A549 (cell line): ENCODE data around the gene SEMA3C. TPM values are rescaled to one million over a fixed set of nuclear protein-coding genes. Genes with fewer than 3 reads are reported as not detected.

Experiments used
- ATAC-seq, 2 experiments: fragments of 200-7000 bp in 1 of 2; fragments of >200 bp in 1 of 2; cut with Nextera tagmentation in 1 of 2; cut with Tn5 transposase in 1 of 2; 3 replicates each; pipeline versions ENCODE4 v1.8.0 to v1.9.1; 2018 to 2020; ENCODE audit warnings: mild to moderate bottlenecking in 1 of 2, moderate library complexity in 1 of 2
- CTCF ChIA-PET: fragments of 300-600 bp; sonication (Branson Sonifier 250); formaldehyde crosslinking; extraction: SDS; loops from one replicate; lab custom pipeline; 2021; ENCODE audit warnings: antibody characterized with exemption, inconsistent platforms; lab: Yijun Ruan, JAX
- POLR2A ChIA-PET: fragments of 350-600 bp; formaldehyde crosslinking; extraction: SDS; loops from one replicate; lab custom pipeline; 2021; ENCODE audit warnings: antibody characterized with exemption, inconsistent platforms; lab: Yijun Ruan, JAX
- DNase-seq, 2 experiments: peaks; one replicate each; pipeline versions ENCODE4 v3.0.0 to v3.0.0-alpha.2; 2011 to 2016; ENCODE audit warnings: low read depth in 1 of 2, low spot score in 1 of 2
- FAIRE-seq: peaks from 2 replicates; lab custom pipeline; 2011; peaks lifted over from hg19 to GRCh38; lab: Jason Lieb, UNC
- H3K27ac ChIP-seq, 2 experiments: fragments of >200 bp; sonication (Bioruptor Twin); formaldehyde crosslinking; 3 replicates each; pipeline ENCODE4 v1.5.1; 2016 to 2017
- H3K4me1 ChIP-seq: fragments of >200 bp; sonication (Bioruptor Twin); formaldehyde crosslinking; 3 replicates; pipeline ENCODE4 v1.6.1; 2016
- H3K4me2 ChIP-seq: fragments of >200 bp; sonication (Bioruptor Twin); formaldehyde crosslinking; 3 replicates; pipeline ENCODE4 v1.6.1; 2016
- H3K4me3 ChIP-seq: fragments of >200 bp; sonication (Bioruptor Twin); formaldehyde crosslinking; 3 replicates; pipeline ENCODE4 v1.5.1; 2016
- H3K9me3 ChIP-seq: fragments of >200 bp; sonication (Bioruptor Twin); formaldehyde crosslinking; 3 replicates; pipeline ENCODE4 v1.6.1; 2016
- CBX8 ChIP-seq: fragments of 200-600 bp; sonication (generic); IDR thresholded peaks from 2 replicates; pipeline ENCODE4 v1.6.1; 2016
- CEBPB ChIP-seq, 2 experiments: fragments of >200 bp in 1 of 2; sonication (Bioruptor Twin) in 1 of 2; formaldehyde crosslinking in 1 of 2; IDR thresholded peaks; 2 replicates each; pipeline ENCODE4 v1.6.1; 2012 to 2016
- EHF ChIP-seq: fragments of 250-450 bp; sonication (Bioruptor Pico); IDR thresholded peaks from 2 replicates; pipeline ENCODE4 v1.5.0; 2020; ENCODE audit warnings: mild to moderate bottlenecking
- EHMT2 ChIP-seq: fragments of 200-600 bp; sonication (generic); IDR thresholded peaks from 2 replicates; pipeline ENCODE4 v1.6.1; 2016; ENCODE audit warnings: antibody characterized with exemption, low read depth, mild to moderate bottlenecking, moderate library complexity
- EP300 ChIP-seq, 2 experiments: fragments of >200 bp; sonication (Bioruptor Twin); formaldehyde crosslinking; IDR thresholded peaks; 2 replicates in 1 of 2; 3 replicates in 1 of 2; pipeline ENCODE4 v1.6.1; 2016 to 2017
- FOSL2 ChIP-seq, 2 experiments: fragments of 450-650 bp in 1 of 2; fragments of >200 bp in 1 of 2; sonication (Bioruptor Twin) in 1 of 2; formaldehyde crosslinking; IDR thresholded peaks; 2 replicates each; pipeline versions ENCODE4 v1.5.0 to v1.6.1; 2016 to 2020; ENCODE audit warnings: mild to moderate bottlenecking in 1 of 2, moderate library complexity in 1 of 2
- FOXS1 ChIP-seq: fragments of 250-450 bp; sonication (Bioruptor Pico); IDR thresholded peaks from 2 replicates; pipeline ENCODE4 v1.5.0; 2020; ENCODE audit warnings: mild to moderate bottlenecking, moderate library complexity
- GATA3 ChIP-seq: IDR thresholded peaks from 2 replicates; pipeline ENCODE4 v1.6.1; 2012; ENCODE audit warnings: borderline replicate concordance
- HDAC2 ChIP-seq: fragments of 200-600 bp; sonication (generic); IDR thresholded peaks from 2 replicates; pipeline ENCODE4 v1.6.1; 2016
- KDM1A ChIP-seq: fragments of 200-600 bp; sonication (generic); IDR thresholded peaks from 2 replicates; pipeline ENCODE4 v1.6.1; 2016; ENCODE audit warnings: low read depth, mild to moderate bottlenecking
- MAFK ChIP-seq: fragments of 450-650 bp; IDR thresholded peaks from 2 replicates; pipeline ENCODE4 v1.6.1; 2014; ENCODE audit not compliant: partially characterized antibody
- MAZ ChIP-seq: fragments of 150-350 bp; IDR thresholded peaks from 2 replicates; pipeline ENCODE4 v1.6.1; 2014; ENCODE audit warnings: antibody characterized with exemption, low read depth, low read length, borderline replicate concordance
- MYC ChIP-seq: IDR thresholded peaks from 2 replicates; pipeline ENCODE4 v1.6.1; 2012; ENCODE audit warnings: mild to moderate bottlenecking, inconsistent platforms, low read length, improper control_type of control experiment, borderline replicate concordance
- NPAS2 ChIP-seq: fragments of 250-450 bp; sonication (Bioruptor Pico); IDR thresholded peaks from 2 replicates; pipeline ENCODE4 v1.8.0; 2022; ENCODE audit warnings: mild to moderate bottlenecking, moderate library complexity, borderline replicate concordance
- NR3C1 ChIP-seq: fragments of >200 bp; sonication (Bioruptor Twin); formaldehyde crosslinking; IDR thresholded peaks from 3 replicates; pipeline ENCODE4 v1.6.1; 2017
- RAD21 ChIP-seq, 2 experiments: fragments of >200 bp in 1 of 2; sonication (Bioruptor Twin) in 1 of 2; formaldehyde crosslinking in 1 of 2; IDR thresholded peaks in 1 of 2; conservative IDR thresholded peaks in 1 of 2; 2 replicates in 1 of 2; 3 replicates in 1 of 2; pipeline ENCODE4 v1.6.1; 2012 to 2018; ENCODE audit warnings: inconsistent platforms in 1 of 2
- RARB ChIP-seq: fragments of 250-450 bp; sonication (Bioruptor Pico); IDR thresholded peaks from 2 replicates; pipeline ENCODE4 v1.8.0; 2021; ENCODE audit warnings: mild to moderate bottlenecking, moderate library complexity
- RFX5 ChIP-seq: fragments of 450-650 bp; IDR thresholded peaks from 2 replicates; pipeline ENCODE4 v1.7.1; 2014; ENCODE audit warnings: antibody characterized with exemption, mild to moderate bottlenecking, moderate library complexity
- SMC3 ChIP-seq: fragments of >200 bp; sonication (Bioruptor Twin); formaldehyde crosslinking; IDR thresholded peaks from 3 replicates; pipeline ENCODE4 v1.6.1; 2018; ENCODE audit warnings: inconsistent platforms
- TP53 ChIP-seq: fragments of 250-450 bp; sonication (Bioruptor Pico); IDR thresholded peaks from 2 replicates; pipeline ENCODE4 v1.5.0; 2021; ENCODE audit warnings: mild to moderate bottlenecking, moderate library complexity
- WGBS: methylation state at CpG from one replicate; pipeline ENCODE4 v1.1.6; 2017; ENCODE audit errors: missing lambda C conversion rate; 5-methylcytosine and 5-hydroxymethylcytosine counted together
- polyA plus RNA-seq, 4 experiments: library from polyadenylated mRNA; depleted of rRNA in 3 of 4; stranded (reverse); fragments of >200 nt; fragmentation: RNase III in 1 of 4; extraction: RNeasy Plus Mini Kit Qiagen cat#74134 plus additional on column Dnase treatment in 1 of 4; gene quantifications; 2 replicates in 3 of 4; 3 replicates in 1 of 4; pipeline ENCODE4 v1.2.3, GENCODE V29; 2011 to 2017
- TF ChIP-seq, protein P1 (sequence below): fragments of 150-350 bp; IDR thresholded peaks from 2 replicates; pipeline ENCODE4 v1.6.1; 2014; ENCODE audit warnings: low read depth, mild to moderate bottlenecking, low read length
- TF ChIP-seq, protein P2 (sequence below): fragments of >200 bp; sonication (Bioruptor Twin); formaldehyde crosslinking; IDR thresholded peaks from 3 replicates; pipeline ENCODE4 v1.6.1; 2016
- TF ChIP-seq, protein P3 (sequence below): IDR thresholded peaks from 2 replicates; pipeline ENCODE4 v1.6.1; 2012

SEMA3C gene
- polyA plus RNA-seq, 2 of the 4 experiments (the other 2 are of a cell fraction): 78.1 to 212 TPM

DNA sequence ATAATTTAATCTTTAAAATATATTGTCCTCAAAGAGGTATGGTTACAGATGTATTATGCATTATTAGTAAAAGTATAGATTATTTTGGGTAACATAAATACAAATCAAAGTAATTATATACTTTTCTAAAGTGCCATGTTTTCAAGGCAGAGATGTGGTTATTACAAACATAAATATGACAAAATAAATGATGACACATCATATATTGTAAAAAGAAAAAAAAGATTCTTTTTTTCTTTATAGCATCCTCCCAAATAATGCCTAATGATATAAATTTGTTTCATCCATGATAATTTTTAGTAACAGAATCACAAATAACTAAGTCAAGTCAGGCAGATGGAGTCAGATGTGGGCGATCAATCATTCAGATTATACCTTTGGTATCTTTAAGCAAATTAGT, 29.3 kb downstream of the SEMA3C start:
- 100% methylated on average over 1 of the region's 1 CpG for WGBS
- 0 out of 6 replicates have a peak overlapping the region, but pooled peaks of 1 of the 2 experiments have one; percentile 55 for H3K27ac ChIP-seq
- H3K4me1 ChIP-seq: peaks cover 70% of the 10 kb centered on the region
- ATAC-seq: no peak
- ChIA-PET CTCF (interaction anchor here (1.1 to 1.4 kb wide), 2 partner anchors 30 to 580 kb away, joined by 3 to 5 read pairs; partner anchors contain the start of gene SEMA3C), POLR2A (no interaction called here)
- H3K4me3 ChIP-seq: no peak overlapping the region
- TF ChIP-seq GATA3 (no peak), MAFK (peak; percentile 93)
- no peak for FAIRE-seq
- DNase-seq: no peak
- H3K9me3 ChIP-seq: no peaks in the 10 kb centered on the region
- no peak overlapping the region for H3K4me2 ChIP-seq

DNA sequence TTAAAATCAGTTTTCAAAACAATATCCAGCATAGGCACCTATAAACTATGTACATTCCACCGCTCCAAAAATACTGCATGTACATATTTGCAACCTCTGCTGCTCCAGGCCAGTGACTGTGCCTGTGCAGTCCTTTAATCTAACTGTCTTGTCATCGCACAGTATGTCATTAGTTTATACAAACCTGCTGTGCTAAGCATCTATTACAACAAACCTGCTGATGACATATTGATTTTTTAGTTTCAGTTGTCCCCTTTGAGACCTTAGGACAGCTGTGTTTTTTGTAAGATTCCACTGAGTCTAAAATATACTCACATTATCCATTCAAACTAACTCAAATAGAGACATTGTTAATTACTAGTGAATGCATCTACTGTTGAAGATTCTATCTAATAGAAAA, 33.1 kb downstream of the SEMA3C start:
- peaks cover 73% of the 10 kb centered on the region for H3K4me1 ChIP-seq
- no peak for DNase-seq
- peak overlapping the region; percentile 87 to 91 for H3K27ac ChIP-seq
- peak; percentile 80 for FAIRE-seq
- H3K4me3 ChIP-seq: no peak overlapping the region
- ChIA-PET POLR2A (interaction anchor here (3.0 kb wide), 1 partner anchor 33 kb away, joined by 11 read pairs; the partner anchor contains the start of gene SEMA3C), CTCF (interaction anchor here (0.7 to 2.2 kb wide), 5 partner anchors 10 to 67 kb away, joined by 3 to 9 read pairs (median 4); no protein-coding TSS in a partner anchor)
- H3K9me3 ChIP-seq: no peaks in the 10 kb centered on the region
- ATAC-seq: no peak
- TF ChIP-seq, protein P1, sequence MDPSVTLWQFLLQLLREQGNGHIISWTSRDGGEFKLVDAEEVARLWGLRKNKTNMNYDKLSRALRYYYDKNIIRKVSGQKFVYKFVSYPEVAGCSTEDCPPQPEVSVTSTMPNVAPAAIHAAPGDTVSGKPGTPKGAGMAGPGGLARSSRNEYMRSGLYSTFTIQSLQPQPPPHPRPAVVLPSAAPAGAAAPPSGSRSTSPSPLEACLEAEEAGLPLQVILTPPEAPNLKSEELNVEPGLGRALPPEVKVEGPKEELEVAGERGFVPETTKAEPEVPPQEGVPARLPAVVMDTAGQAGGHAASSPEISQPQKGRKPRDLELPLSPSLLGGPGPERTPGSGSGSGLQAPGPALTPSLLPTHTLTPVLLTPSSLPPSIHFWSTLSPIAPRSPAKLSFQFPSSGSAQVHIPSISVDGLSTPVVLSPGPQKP: no peak
- no peak for TF ChIP-seq CEBPB (IDR thresholded peaks at IDR 0.05)
- TF ChIP-seq MAFK: peak; percentile 75
- no peak for TF ChIP-seq EHMT2
- TF ChIP-seq FOXS1 (CRISPR knock-in tag): no peak
- no peak for TF ChIP-seq NR3C1
- WGBS: 82% methylated on average over 2 of the region's 2 CpGs
- H3K4me2 ChIP-seq: peak overlapping the region; percentile 80

DNA sequence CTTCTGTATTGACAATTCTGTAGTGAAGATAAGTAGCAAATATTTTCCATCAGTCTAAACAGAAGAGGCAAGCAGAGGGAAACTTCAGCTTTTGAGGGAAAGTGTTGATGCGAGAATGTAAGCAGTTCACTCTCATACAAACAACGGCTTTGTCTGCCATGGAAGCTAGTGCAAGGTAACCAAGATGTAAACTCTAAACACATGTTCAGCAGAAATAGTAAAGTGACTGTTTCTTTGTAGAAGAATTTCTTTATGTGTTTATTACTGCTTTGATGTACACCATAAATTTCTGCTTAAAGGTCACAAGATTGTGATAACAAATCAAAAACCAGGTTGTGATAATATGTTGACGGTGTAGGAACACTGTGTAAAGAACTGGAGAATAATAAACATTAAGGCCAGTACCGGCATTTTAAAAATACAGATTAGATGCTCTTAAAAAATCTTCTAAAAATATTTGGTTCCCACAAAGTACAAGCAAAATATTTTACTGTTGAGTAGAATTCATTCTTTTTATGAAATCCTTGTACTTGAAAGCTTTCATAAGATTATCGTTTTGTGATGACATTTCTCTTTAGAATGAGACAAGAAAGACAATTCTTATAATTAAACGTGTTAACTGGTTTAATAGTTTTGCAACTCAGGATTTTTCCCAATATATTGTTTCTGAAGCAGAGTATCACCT, 34.2 kb downstream of the SEMA3C start:
- CTCF ChIA-PET: interaction anchor here (1.0 to 2.2 kb wide), 4 partner anchors 11 to 586 kb away, joined by 3 to 9 read pairs (median 3); no protein-coding TSS in a partner anchor
- H3K4me2 ChIP-seq: peak overlapping the region; percentile 80
- peak in 1 of 2 experiments; percentile 7; a peak in 1 of 6 replicates for ATAC-seq
- peak overlapping the region; percentile 16; the same call in 2 of the 3 replicates for H3K4me3 ChIP-seq
- DNase-seq: peak in 1 of 2 experiments; percentile 37
- no peaks in the 10 kb centered on the region for H3K9me3 ChIP-seq
- peaks cover 74% of the 10 kb centered on the region for H3K4me1 ChIP-seq
- 7% methylated on average over 6 of the region's 6 CpGs for WGBS
- TF ChIP-seq TP53 (CRISPR knock-in tag): no peak
- TF ChIP-seq KDM1A: no peak
- POLR2A ChIA-PET: interaction anchor here (1.0 to 3.0 kb wide), 3 partner anchors 33 to 56 kb away, joined by 3 to 11 read pairs (median 3); partner anchors contain the start of gene SEMA3C
- peak; percentile 90 for FAIRE-seq
- H3K27ac ChIP-seq: peak overlapping the region; percentile 87 to 91

DNA sequence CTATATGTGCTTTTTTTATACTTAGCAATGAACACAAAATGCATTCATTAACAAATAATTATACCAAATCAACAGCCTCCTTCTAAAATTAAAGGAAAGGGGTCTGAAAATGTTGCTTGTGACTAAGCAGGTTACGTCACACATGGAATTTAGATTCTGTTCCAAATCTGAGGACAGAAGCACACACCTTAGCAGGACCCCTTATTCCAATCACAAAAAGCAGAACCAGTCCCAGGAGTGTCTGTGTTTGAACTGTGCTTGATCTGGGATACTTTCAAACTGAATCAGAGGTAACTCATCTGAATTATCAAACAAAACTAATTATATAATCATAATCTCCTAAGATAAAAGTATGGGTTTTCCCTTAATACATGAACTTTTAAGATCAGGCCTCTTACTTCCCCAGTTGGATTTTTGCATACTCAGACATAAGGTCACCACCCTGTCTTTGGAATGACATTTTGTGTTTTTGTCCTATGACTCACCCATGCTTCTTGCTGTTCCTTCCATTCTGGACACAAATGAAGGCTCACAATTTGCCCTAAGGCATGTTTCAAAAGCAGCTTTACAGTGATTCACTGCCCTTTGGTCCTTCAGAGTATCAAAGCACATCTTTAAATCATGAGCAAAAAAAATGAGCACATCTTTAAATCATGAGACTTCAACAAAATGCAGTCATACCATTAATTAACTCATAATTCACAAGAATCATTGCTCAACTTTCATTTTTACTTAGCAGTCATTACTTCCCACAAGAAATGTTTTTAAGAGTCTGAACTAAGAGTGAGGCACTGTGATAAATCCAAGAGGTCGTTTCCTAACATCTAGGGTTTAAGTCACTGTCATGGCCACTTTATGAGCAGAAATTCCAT, 35.5 kb downstream of the SEMA3C start:
- H3K4me2 ChIP-seq: peak overlapping the region; percentile 80
- ChIA-PET POLR2A (interaction anchor here (1.0 to 3.0 kb wide), 3 partner anchors 32 to 58 kb away, joined by 3 to 11 read pairs (median 3); partner anchors contain the start of gene SEMA3C), CTCF (interaction anchor here (0.9 kb wide), 1 partner anchor 14 kb away, joined by 3 read pairs; no protein-coding TSS in a partner anchor)
- H3K4me3 ChIP-seq: peak overlapping the region; percentile 16; the same call in 2 of the 3 replicates
- peak; percentile 68 to 96 for DNase-seq
- peaks cover 87% of the 10 kb centered on the region for H3K4me1 ChIP-seq
- H3K27ac ChIP-seq: peak overlapping the region; percentile 87 to 91
- WGBS: 1% methylated on average over 2 of the region's 2 CpGs
- peak; percentile 100 for FAIRE-seq
- peak; percentile 93 to 94 for ATAC-seq
- no peaks in the 10 kb centered on the region for H3K9me3 ChIP-seq
- TF ChIP-seq NPAS2 (CRISPR knock-in tag): no peak
- TF ChIP-seq FOSL2 (IDR thresholded peaks at IDR 0.05): peak; percentile 98
- TF ChIP-seq FOSL2 (CRISPR knock-in tag; IDR thresholded peaks at IDR 0.05): peak; percentile 100
- TF ChIP-seq EP300 (IDR thresholded peaks at IDR 0.05): peak; percentile 89 to 96; a peak in 4 of 5 replicates
- TF ChIP-seq, protein P2, sequence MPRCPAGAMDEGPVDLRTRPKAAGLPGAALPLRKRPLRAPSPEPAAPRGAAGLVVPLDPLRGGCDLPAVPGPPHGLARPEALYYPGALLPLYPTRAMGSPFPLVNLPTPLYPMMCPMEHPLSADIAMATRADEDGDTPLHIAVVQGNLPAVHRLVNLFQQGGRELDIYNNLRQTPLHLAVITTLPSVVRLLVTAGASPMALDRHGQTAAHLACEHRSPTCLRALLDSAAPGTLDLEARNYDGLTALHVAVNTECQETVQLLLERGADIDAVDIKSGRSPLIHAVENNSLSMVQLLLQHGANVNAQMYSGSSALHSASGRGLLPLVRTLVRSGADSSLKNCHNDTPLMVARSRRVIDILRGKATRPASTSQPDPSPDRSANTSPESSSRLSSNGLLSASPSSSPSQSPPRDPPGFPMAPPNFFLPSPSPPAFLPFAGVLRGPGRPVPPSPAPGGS: peak; percentile 86; the same call in 1 of the 3 replicates
- no peak for TF ChIP-seq CBX8
- TF ChIP-seq RARB (CRISPR knock-in tag): 0 out of 2 replicates have a peak, but pooled peaks have one; percentile 58
- TF ChIP-seq SMC3: peak; percentile 34; the same call in 1 of the 3 replicates
- no peak for TF ChIP-seq HDAC2
- TF ChIP-seq, protein P3, sequence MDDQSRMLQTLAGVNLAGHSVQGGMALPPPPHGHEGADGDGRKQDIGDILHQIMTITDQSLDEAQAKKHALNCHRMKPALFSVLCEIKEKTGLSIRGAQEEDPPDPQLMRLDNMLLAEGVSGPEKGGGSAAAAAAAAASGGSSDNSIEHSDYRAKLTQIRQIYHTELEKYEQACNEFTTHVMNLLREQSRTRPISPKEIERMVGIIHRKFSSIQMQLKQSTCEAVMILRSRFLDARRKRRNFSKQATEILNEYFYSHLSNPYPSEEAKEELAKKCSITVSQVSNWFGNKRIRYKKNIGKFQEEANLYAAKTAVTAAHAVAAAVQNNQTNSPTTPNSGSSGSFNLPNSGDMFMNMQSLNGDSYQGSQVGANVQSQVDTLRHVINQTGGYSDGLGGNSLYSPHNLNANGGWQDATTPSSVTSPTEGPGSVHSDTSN: peak; percentile 60; the same call in 1 of the 2 replicates
- no peak for TF ChIP-seq MYC
- TF ChIP-seq EHF: no peak
- TF ChIP-seq RAD21 (conservative IDR thresholded peaks at IDR 0.05 in 1 of 2, IDR thresholded peaks at IDR 0.05 in 1 of 2): peak; percentile 30 to 45; a peak in 2 of 5 replicates
- TF ChIP-seq MAZ: no peak
- no peak for TF ChIP-seq RFX5
- peak; percentile 96 for TF ChIP-seq MAFK
